ENCODE results near the gene IQUB. TPM values are rescaled to one million over a fixed set of nuclear protein-coding genes. Genes with fewer than 3 reads are reported as not detected.
"Not testable (repeated sequence)": the region's sequence is repeated elsewhere in the genome, so short reads cannot be mapped to it uniquely, and the experiment has no call there.

IQUB gene
- total RNA-seq, 4 donors from 2014 or later, result 0.94 to 18.5 (median 7.2) TPM

- no peak overlapping the region for H3K4me3 ChIP-seq
- H3K36me3 ChIP-seq, result no peaks in the 10 kb centered on the region
- no peak overlapping the region for H3K27ac ChIP-seq
- TF ChIP-seq POLR2AphosphoS5 (IDR thresholded peaks at IDR 0.05), result no peak
- no peak for TF ChIP-seq POLR2A (IDR thresholded peaks at IDR 0.05)
- TF ChIP-seq EP300 (IDR thresholded peaks at IDR 0.05), result no peak
- TF ChIP-seq CTCF (IDR thresholded peaks at IDR 0.05), result no peak
- H3K4me1 ChIP-seq, result no peaks in the 10 kb centered on the region
- no peaks in the 10 kb centered on the region for H3K27me3 ChIP-seq
- no peak for ATAC-seq
- WGBS, 2 donors (ENCODE audit: low coverage in 1 of 2), result 94 to 97% methylated on average over 2 of the region's 2 CpGs
- H3K9me3 ChIP-seq, result no peaks in the 10 kb centered on the region
Observed at GRCh38 chr7:123484199-123484598, 50.2 kb downstream of the IQUB start.

- Histone ChIP-seq H3K4me1 (no peaks in the 10 kb centered on the region), H3K4me3 (no peak overlapping the region), H3K27ac (no peak overlapping the region), H3K27me3 (no peaks in the 10 kb centered on the region), H3K9me3 (no peaks in the 10 kb centered on the region), H3K36me3 (no peaks in the 10 kb centered on the region)
- ATAC-seq, result no peak
- 89 to 90% methylated on average over 3 of the region's 3 CpGs for WGBS, 2 donors (ENCODE audit: low coverage in 1 of 2)
- TF ChIP-seq EP300 (IDR thresholded peaks at IDR 0.05) (no peak), POLR2AphosphoS5 (IDR thresholded peaks at IDR 0.05) (no peak), CTCF (IDR thresholded peaks at IDR 0.05) (no peak), POLR2A (IDR thresholded peaks at IDR 0.05) (no peak)
Observed at GRCh38 chr7:123480107-123480506, 54.3 kb downstream of the IQUB start.

GRCh38 chr7:123478056-123478455 is 56.3 kb downstream of the IQUB start:
- H3K36me3 ChIP-seq, result not testable (repeated sequence)
- 83 to 100% methylated on average over 1 of the region's 1 CpG for WGBS, 2 donors (ENCODE audit: low coverage in 1 of 2)

DNA sequence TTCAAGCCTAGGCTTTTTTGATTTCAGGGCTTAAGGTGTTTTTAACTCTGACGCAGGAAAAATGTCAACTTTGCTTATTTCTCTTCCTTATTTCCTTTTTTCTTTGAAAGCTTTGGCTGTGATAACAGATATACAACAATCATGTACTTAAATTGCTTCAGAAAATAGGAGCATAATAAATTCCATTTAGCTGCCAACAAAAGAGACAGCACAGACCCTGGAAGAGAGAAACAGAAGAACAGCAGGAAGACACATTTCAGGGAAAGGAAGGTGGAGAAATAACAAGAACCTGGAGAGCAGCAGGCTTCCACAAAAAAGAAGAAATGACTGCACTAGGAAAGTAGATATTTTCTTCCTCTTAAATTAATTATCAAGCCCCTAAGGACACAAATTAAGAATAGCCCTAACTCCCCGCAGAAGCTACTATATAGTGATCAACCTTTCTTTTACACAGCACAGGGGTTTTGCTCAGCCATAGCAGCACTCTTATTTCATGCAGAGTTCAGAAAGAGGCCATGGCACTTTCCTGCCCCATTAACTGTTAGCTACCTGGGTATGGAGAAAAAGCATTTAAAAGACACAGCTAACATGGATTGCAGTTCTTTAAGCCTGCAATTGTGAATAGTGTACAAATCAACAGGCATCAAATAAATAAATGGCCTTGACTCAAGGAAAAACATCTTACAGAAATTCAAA is 61.5 kb downstream of the IQUB start:
- H3K36me3 ChIP-seq, result no peaks in the 10 kb centered on the region
- WGBS, 2 donors (ENCODE audit: low coverage in 1 of 2), result 30 to 43% methylated on average over 2 of the region's 2 CpGs
- H3K27ac ChIP-seq, result peak overlapping the region in 1 of 4 donors; percentile 6
- no peaks in the 10 kb centered on the region for H3K9me3 ChIP-seq
- H3K4me1 ChIP-seq, result peaks cover 3 to 9% (median 4%) of the 10 kb centered on the region in 3 donors
- TF ChIP-seq POLR2A (IDR thresholded peaks at IDR 0.05) (no peak), POLR2AphosphoS5 (IDR thresholded peaks at IDR 0.05) (no peak), EP300 (IDR thresholded peaks at IDR 0.05) (no peak), CTCF (IDR thresholded peaks at IDR 0.05) (no peak)
- H3K4me3 ChIP-seq, result no peak overlapping the region
- no peaks in the 10 kb centered on the region for H3K27me3 ChIP-seq
- no peak for ATAC-seq

More at GRCh38 chr7:123478056-123478455, 56.3 kb downstream of the IQUB start:
- not testable (repeated sequence) for ATAC-seq, H3K9me3 ChIP-seq, H3K27me3 ChIP-seq, H3K27ac ChIP-seq, H3K4me1 ChIP-seq, H3K4me3 ChIP-seq

- ATAC-seq, result no peak
- Histone ChIP-seq H3K27ac (no peak overlapping the region), H3K4me3 (no peak overlapping the region), H3K4me1 (peaks cover 3 to 9% (median 4%) of the 10 kb centered on the region in 3 donors), H3K27me3 (no peaks in the 10 kb centered on the region), H3K9me3 (no peaks in the 10 kb centered on the region), H3K36me3 (no peaks in the 10 kb centered on the region)
- TF ChIP-seq POLR2AphosphoS5 (IDR thresholded peaks at IDR 0.05) (no peak), POLR2A (IDR thresholded peaks at IDR 0.05) (no peak), CTCF (IDR thresholded peaks at IDR 0.05) (no peak), EP300 (IDR thresholded peaks at IDR 0.05) (no peak)
- 69 to 75% methylated on average over 2 of the region's 2 CpGs for WGBS, 2 donors (ENCODE audit: low coverage in 1 of 2)
Observed at GRCh38 chr7:123472327-123472726, 62.1 kb downstream of the IQUB start.
